ENCODE data around the gene PDE3B. TPM values are rescaled to one million over a fixed set of nuclear protein-coding genes. Genes with fewer than 3 reads are reported as not detected.
"Not testable (repeated sequence)": the region's sequence is repeated elsewhere in the genome, so short reads cannot be mapped to it uniquely, and the experiment has no call there.

Gene PDE3B
- total RNA-seq, 4 donors from 2014 or later, result 13.3 to 23.3 (median 21.5) TPM

DNA sequence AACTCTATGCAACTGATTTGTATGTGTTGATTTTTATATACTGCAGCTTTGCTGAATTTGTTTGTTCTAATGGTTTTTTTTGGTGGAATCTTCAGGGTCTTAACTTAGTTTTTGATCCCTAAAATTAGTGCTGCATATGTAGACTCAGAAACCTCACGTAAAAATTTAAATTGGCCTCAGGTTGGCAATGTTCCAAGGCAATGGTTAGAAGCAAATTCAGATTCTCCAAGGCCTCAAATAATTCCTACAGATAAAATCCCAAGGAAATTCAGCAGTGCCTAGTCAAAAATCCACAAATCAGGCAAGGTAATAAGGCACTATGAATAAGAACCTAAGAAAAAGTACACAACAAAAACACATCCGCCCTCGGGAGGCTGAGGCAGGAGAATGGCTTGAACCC, 9.5 kb downstream of the PDE3B start:
- Histone ChIP-seq H3K4me3 (no peak overlapping the region), H3K9me3 (no peaks in the 10 kb centered on the region), H3K36me3 (no peaks in the 10 kb centered on the region), H3K4me1 (peaks cover 0 to 25% (median 9%) of the 10 kb centered on the region in 4 donors), H3K27me3 (no peaks in the 10 kb centered on the region), H3K27ac (replicated peaks in 1 of 4) (no peak overlapping the region)
- DNase-seq (ENCODE audit: extremely low spot score), result no peak
- intact Hi-C loops (cut with DNase I), result no loop called here
- 91% methylated on average over 3 of the region's 3 CpGs for WGBS
- TF ChIP-seq EP300 (IDR thresholded peaks at IDR 0.05) (no peak), POLR2A (IDR thresholded peaks at IDR 0.05; ENCODE audit: low read depth) (no peak), POLR2AphosphoS5 (IDR thresholded peaks at IDR 0.05) (no peak)
- TF ChIP-seq, protein P1, sequence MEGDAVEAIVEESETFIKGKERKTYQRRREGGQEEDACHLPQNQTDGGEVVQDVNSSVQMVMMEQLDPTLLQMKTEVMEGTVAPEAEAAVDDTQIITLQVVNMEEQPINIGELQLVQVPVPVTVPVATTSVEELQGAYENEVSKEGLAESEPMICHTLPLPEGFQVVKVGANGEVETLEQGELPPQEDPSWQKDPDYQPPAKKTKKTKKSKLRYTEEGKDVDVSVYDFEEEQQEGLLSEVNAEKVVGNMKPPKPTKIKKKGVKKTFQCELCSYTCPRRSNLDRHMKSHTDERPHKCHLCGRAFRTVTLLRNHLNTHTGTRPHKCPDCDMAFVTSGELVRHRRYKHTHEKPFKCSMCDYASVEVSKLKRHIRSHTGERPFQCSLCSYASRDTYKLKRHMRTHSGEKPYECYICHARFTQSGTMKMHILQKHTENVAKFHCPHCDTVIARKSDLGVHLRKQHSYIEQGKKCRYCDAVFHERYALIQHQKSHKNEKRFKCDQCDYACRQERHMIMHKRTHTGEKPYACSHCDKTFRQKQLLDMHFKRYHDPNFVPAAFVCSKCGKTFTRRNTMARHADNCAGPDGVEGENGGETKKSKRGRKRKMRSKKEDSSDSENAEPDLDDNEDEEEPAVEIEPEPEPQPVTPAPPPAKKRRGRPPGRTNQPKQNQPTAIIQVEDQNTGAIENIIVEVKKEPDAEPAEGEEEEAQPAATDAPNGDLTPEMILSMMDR (IDR thresholded peaks at IDR 0.05), result no peak

DNA sequence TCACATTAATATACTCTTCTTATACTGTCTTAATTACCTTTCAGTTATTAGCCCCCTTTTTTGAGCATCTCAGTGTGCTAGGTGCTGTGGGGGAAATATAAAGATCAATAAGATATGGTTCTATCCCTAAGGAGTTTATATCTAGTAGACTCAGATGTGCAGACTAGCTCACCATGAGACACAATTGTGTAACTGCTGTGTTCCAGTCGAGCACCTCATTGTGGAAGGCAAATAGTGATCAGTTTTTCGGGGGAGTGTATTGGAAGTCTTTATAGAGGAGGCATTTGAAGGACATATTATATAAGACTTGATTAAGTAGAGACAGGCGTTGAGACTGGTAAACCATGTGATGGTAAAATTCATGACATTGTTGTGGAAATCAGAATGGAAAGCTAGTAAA, 11.8 kb downstream of the PDE3B start:
- peaks cover 0 to 13% (median 9%) of the 10 kb centered on the region in 4 donors for H3K4me1 ChIP-seq
- H3K36me3 ChIP-seq, result no peaks in the 10 kb centered on the region
- H3K4me3 ChIP-seq, result no peak overlapping the region
- 93% methylated on average over 3 of the region's 3 CpGs for WGBS
- no peak overlapping the region for H3K27ac ChIP-seq (replicated peaks in 1 of 4)
- H3K27me3 ChIP-seq, result no peaks in the 10 kb centered on the region
- DNase-seq (ENCODE audit: extremely low spot score), result no peak
- H3K9me3 ChIP-seq, result no peaks in the 10 kb centered on the region
- intact Hi-C loops (cut with DNase I), result no loop called here
- TF ChIP-seq POLR2A (IDR thresholded peaks at IDR 0.05; ENCODE audit: low read depth) (no peak), POLR2AphosphoS5 (IDR thresholded peaks at IDR 0.05) (no peak), EP300 (IDR thresholded peaks at IDR 0.05) (no peak)
- TF ChIP-seq, protein P1 (IDR thresholded peaks at IDR 0.05), result no peak

DNA sequence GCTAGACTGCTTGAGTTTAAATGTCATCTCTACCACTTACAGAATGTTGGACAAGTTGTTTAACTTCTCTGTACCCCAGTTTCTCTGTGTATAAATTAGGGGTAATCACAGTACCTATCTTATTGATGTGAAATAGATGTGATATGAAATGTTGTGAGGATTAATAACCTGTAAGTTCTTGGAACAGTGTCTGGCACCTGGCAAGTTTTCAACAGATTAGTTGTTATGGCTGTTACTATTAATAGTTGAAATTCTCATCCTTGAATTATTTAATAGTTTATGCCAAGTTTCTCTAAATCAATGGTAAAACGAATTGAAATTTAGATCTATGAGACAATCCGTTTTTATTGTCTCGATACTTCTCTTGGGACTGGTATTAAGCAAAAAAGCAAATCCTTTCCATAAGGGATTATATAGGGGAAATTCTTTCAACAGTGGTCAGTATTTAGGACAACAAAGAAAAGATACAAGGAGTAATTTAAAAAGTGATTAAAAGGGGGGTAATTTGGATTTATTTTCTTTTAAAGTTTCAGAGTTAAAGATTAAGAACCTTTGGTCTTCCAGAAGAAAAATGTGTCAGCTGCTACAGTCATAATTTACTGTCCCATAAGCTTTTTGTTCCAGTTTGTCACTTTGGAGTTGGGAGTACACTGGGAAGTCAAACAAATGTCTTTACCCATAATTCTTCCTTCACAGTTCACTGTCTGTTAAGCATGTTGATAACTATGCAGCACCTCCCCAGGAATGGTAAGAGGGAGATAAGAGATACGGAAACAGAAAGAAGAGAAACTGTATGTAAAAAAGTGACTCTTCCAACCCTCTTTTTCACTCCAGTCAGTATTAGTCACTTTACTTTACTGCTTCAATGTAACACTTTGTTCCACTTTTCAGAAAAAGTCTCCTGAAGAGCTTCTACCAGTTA, 13.2 kb downstream of the PDE3B start:
- Histone ChIP-seq H3K27me3 (no peaks in the 10 kb centered on the region), H3K4me3 (no peak overlapping the region), H3K27ac (replicated peaks in 1 of 4) (no peak overlapping the region), H3K36me3 (no peaks in the 10 kb centered on the region), H3K4me1 (peaks cover 0 to 13% (median 9%) of the 10 kb centered on the region in 4 donors), H3K9me3 (no peaks in the 10 kb centered on the region)
- no peak for DNase-seq (ENCODE audit: extremely low spot score)
- TF ChIP-seq POLR2A (IDR thresholded peaks at IDR 0.05; ENCODE audit: low read depth) (no peak), POLR2AphosphoS5 (IDR thresholded peaks at IDR 0.05) (no peak), EP300 (IDR thresholded peaks at IDR 0.05) (no peak)
- TF ChIP-seq, protein P1 (IDR thresholded peaks at IDR 0.05), result no peak
- intact Hi-C loops (cut with DNase I), result no loop called here
- WGBS, result 50% methylated on average over 4 of the region's 4 CpGs

DNA sequence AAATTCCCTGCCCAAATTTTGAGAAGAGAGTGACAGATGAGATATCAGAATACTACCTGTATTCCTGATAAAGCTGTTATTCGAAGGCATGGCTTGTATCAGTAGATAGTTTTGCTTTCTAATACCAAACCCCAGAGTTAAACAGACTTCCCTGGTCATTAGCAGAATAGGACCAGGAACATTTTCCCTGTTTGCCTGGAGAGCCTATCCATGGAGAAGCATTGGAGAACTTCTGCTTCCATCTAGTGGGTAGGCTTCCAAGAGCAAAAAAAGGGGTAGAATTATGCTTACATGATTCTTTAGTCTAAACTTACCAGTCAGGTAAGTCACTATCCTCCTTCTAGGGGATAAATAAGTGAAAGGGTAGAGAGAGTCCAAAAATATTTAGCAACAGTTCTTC, 14.2 kb downstream of the PDE3B start:
- WGBS, result 94% methylated on average over 1 of the region's 1 CpG
- Histone ChIP-seq H3K36me3 (no peaks in the 10 kb centered on the region), H3K27me3 (no peaks in the 10 kb centered on the region), H3K27ac (replicated peaks in 1 of 4) (no peak overlapping the region), H3K4me1 (peaks cover 0 to 13% (median 9%) of the 10 kb centered on the region in 4 donors), H3K9me3 (no peaks in the 10 kb centered on the region), H3K4me3 (no peak overlapping the region)
- no peak for DNase-seq (ENCODE audit: extremely low spot score)
- TF ChIP-seq, protein P1 (IDR thresholded peaks at IDR 0.05), result no peak
- TF ChIP-seq EP300 (IDR thresholded peaks at IDR 0.05) (no peak), POLR2AphosphoS5 (IDR thresholded peaks at IDR 0.05) (no peak), POLR2A (IDR thresholded peaks at IDR 0.05; ENCODE audit: low read depth) (no peak)
- intact Hi-C loops (cut with DNase I), result no loop called here

DNA sequence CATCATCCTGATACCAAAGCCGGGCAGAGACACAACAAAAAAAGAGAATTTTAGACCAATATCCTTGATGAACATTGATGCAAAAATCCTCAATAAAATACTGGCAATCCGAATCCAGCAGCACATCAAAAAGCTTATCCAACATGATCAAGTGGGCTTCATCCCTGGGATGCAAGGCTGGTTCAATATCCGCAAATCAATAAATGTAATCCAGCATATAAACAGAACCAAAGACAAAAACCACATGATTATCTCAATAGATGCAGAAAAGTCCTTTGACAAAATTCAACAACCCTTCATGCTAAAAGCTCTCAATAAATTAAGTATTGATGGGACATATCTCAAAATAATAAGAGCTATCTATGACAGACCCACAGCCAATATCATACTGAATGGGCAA, 21.3 kb downstream of the PDE3B start:
- intact Hi-C loops (cut with DNase I); H3K27ac ChIP-seq (replicated peaks in 1 of 4); H3K36me3 ChIP-seq; H3K9me3 ChIP-seq; H3K4me3 ChIP-seq; H3K4me1 ChIP-seq; DNase-seq (ENCODE audit: extremely low spot score); H3K27me3 ChIP-seq: not testable (repeated sequence)
- WGBS, result 93% methylated on average over 3 of the region's 3 CpGs

DNA sequence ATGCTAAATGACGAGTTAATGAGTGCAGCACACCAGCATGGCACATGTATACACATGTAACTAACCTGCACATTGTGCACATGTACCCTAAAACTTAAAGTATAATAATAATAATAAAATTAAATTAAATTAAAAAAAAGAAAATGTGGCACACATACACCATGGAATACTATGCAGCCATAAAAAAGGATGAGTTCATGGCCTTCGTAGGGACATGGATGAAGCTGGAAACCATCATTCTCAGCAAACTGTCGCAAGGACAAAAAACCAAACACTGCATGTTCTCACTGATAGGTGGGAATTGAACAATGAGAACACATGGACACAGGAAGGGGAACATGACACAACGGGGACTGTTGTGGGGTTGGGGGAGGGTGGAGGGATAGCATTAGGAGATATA, 23.7 kb downstream of the PDE3B start:
- 98% methylated on average over 4 of the region's 4 CpGs for WGBS
- H3K9me3 ChIP-seq; DNase-seq (ENCODE audit: extremely low spot score); H3K4me1 ChIP-seq; H3K27me3 ChIP-seq; H3K27ac ChIP-seq (replicated peaks in 1 of 4); H3K4me3 ChIP-seq; intact Hi-C loops (cut with DNase I); H3K36me3 ChIP-seq: not testable (repeated sequence)
